ENCODE measurements around the gene TAGLN2.
A peak's percentile ranks its signal among the peaks of the same experiment; 100 is the strongest.

TAGLN2 gene

GRCh38 chr1:159951016-159951415 lies 25.7 kb upstream of the TAGLN2 start:
- TF ChIP-seq CTCF (IDR thresholded peaks at IDR 0.05; ENCODE audit: control insufficient read depth, extremely low read depth, insufficient read depth): no peak
- DNase-seq (ENCODE audit: low read depth): no peak
- H3K4me3 ChIP-seq (ENCODE audit: low read depth, low read length): no peak overlapping the region

DNA sequence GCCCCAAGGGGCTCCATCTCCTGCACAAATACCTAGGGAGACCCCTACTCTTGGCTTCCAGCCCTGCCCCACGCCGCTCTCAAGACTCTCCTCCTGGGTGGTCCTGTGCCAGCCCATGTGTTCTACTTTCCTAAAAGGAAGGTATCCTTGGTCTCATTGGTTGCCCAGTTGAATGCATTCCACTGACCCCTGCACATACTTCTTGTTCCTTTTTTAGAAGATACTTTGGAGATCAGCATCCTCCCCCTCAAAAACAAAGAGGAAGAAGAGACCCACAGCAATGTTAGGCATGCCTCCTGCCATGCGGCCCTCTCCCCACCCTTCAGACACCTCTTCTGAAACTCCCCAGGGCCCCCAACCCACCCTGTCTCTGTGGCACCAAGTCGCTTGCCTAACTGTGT lies 24.7 kb upstream of the TAGLN2 start:
- no peak overlapping the region for H3K4me3 ChIP-seq (ENCODE audit: low read depth, low read length)
- no peak for TF ChIP-seq CTCF (IDR thresholded peaks at IDR 0.05; ENCODE audit: control insufficient read depth, extremely low read depth, insufficient read depth)
- no peak for DNase-seq (ENCODE audit: low read depth)

- no peak for TF ChIP-seq CTCF (IDR thresholded peaks at IDR 0.05; ENCODE audit: control insufficient read depth, extremely low read depth, insufficient read depth)
- H3K4me3 ChIP-seq (ENCODE audit: low read depth, low read length): no peak overlapping the region
- DNase-seq (ENCODE audit: low read depth): no peak
Measured at GRCh38 chr1:159949123-159949522, 23.8 kb upstream of the TAGLN2 start.

- TF ChIP-seq CTCF (IDR thresholded peaks at IDR 0.05; ENCODE audit: control insufficient read depth, extremely low read depth, insufficient read depth): no peak
- H3K4me3 ChIP-seq (ENCODE audit: low read depth, low read length): no peak overlapping the region
- DNase-seq (ENCODE audit: low read depth): no peak
Measured at GRCh38 chr1:159947942-159948341, 22.6 kb upstream of the TAGLN2 start.

DNA sequence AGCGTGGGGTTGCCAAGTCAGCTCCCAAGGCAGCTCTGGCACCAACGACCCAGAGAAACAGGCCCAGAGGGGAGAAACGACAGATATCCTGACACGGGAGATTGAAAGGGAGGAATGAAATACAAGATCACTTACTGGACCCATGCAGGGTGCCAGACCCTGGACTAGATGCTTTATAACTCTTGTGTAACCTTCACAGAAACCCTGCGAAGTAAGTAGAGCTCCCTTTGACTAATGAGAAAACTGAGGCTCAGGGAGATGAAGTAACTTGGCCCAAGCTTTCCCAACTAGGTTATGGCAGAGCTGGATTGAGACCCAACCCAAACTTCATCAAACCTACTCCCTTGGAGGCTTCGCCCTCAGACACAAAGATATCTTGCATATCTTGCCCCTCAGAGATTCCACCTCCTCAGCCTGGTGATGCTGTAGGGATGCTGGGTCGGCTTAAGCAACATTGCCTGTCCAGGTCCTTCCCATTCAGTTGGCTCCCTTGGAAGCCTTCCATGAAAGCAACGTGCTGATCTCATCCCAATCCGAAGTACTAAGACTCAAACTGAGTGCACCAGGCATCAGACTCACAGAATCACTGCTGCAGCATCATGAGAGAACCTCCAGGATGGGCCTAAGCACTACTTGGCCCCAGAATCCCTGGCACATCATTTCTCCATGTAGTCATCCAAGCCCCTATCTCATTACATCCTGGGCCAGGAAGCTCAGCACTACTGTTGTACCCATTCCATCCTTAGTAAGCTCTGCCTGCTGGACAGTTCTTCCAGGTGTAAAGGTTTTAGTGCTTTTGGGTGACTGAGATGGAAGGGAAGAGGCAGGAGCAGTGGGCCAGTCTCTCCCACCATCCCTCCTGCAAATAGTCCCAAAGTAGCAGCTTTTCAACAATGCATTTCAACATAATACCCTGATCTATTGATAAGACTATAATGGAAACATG lies 21.2 kb upstream of the TAGLN2 start:
- H3K4me3 ChIP-seq (ENCODE audit: low read depth, low read length): peak overlapping the region; percentile 50
- DNase-seq (ENCODE audit: low read depth): no peak
- no peak for TF ChIP-seq CTCF (IDR thresholded peaks at IDR 0.05; ENCODE audit: control insufficient read depth, extremely low read depth, insufficient read depth)

DNA sequence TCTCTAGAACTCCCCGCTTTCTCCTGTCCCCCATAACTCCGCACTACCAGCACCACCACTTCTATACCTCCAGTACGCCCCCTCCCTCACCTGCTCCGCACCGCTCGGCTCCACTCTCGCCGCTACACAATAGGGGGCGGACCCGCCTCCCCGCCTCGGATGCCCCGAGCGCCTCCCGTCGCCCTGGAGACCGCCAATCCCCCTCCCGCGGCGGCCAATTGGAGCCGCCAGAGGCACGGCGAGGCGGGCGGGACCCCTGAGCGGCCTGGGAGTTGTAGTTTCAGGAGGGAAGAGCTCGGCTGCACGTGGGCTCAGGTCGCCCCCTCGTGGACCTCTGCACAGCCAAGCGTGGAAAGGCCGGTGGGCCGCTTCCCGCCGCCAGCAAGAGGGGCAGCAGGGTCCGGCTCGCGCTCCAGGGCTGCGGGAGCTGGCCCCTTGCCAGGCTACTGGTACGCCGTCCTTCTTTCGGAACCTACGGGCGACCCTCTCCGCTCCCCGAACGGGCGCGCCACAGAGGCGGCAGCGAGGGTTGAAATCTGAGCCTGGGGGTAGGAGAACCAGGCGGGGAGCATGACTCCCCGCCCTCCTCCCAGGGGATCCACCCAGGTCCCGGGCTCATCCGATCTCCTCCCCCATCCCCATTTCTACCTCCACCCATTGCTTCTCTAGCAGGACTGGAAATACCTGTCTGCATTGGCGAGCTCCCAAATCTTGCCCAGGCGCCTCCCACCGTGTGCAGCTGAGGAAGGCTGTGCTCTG lies 20.4 kb upstream of the TAGLN2 start, which contains the start of gene IGSF9:
Gene IGSF9, minus strand, starts transcription at position 131 of the 759 bp plus-strand sequence. CDS start 2,159 bp downstream, outside the sequence.
- DNase-seq (ENCODE audit: low read depth): peak; percentile 96
- TF ChIP-seq CTCF (IDR thresholded peaks at IDR 0.05; ENCODE audit: control insufficient read depth, extremely low read depth, insufficient read depth): peak; percentile 69
- peak within 1 kb of the TSS; percentile 50 for H3K4me3 ChIP-seq (ENCODE audit: low read depth, low read length)
